Sigmoid colon (tissue), 4 donors: ENCODE results near the gene ATP10D.

Experiments
- POLR2A ChIP-seq, 2 donors: fragments of 450-650 bp; IDR thresholded peaks; one replicate each; pipeline ENCODE4 v1.6.1; 2016; ENCODE audit warnings: antibody characterized with exemption in 2 of 2, mild to moderate bottlenecking in 2 of 2, moderate library complexity in 2 of 2
- POLR2AphosphoS5 ChIP-seq, 4 donors: sonication (generic); formaldehyde crosslinking; IDR thresholded peaks; one replicate each; pipeline ENCODE4 v1.6.1; 2017; ENCODE audit warnings: antibody characterized with exemption in 4 of 4
- TF ChIP-seq, protein P1 (sequence below), 4 experiments: fragments of 450-650 bp in 3 of 4; fragments of 200-600 bp in 1 of 4; IDR thresholded peaks; one replicate each; pipeline ENCODE4 v1.5.1; 2016 to 2019; ENCODE audit warnings: antibody characterized with exemption in 4 of 4, mild to moderate bottlenecking in 3 of 4, moderate library complexity in 2 of 4

GRCh38 chr4:47535567-47536147, 50.6 kb downstream of the ATP10D start:
- TF ChIP-seq, protein P1, sequence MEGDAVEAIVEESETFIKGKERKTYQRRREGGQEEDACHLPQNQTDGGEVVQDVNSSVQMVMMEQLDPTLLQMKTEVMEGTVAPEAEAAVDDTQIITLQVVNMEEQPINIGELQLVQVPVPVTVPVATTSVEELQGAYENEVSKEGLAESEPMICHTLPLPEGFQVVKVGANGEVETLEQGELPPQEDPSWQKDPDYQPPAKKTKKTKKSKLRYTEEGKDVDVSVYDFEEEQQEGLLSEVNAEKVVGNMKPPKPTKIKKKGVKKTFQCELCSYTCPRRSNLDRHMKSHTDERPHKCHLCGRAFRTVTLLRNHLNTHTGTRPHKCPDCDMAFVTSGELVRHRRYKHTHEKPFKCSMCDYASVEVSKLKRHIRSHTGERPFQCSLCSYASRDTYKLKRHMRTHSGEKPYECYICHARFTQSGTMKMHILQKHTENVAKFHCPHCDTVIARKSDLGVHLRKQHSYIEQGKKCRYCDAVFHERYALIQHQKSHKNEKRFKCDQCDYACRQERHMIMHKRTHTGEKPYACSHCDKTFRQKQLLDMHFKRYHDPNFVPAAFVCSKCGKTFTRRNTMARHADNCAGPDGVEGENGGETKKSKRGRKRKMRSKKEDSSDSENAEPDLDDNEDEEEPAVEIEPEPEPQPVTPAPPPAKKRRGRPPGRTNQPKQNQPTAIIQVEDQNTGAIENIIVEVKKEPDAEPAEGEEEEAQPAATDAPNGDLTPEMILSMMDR (IDR thresholded peaks at IDR 0.05): no peak
- TF ChIP-seq POLR2AphosphoS5 (IDR thresholded peaks at IDR 0.05) (no peak), POLR2A (IDR thresholded peaks at IDR 0.05) (no peak)
